UCSD-AML1 (cell line): ENCODE measurements around the gene STK16.
A peak's percentile ranks its signal among the peaks of the same experiment; 100 is the strongest.
"Not testable (repeated sequence)": the region's sequence is repeated elsewhere in the genome, so short reads cannot be mapped to it uniquely, and the experiment has no call there.

ENCODE experiments used
- DNase-seq: peaks from one replicate; lab custom pipeline; 2025; ENCODE audit not compliant: unreplicated experiment; lab: John Stamatoyannopoulos, UW

STK16 gene

DNA sequence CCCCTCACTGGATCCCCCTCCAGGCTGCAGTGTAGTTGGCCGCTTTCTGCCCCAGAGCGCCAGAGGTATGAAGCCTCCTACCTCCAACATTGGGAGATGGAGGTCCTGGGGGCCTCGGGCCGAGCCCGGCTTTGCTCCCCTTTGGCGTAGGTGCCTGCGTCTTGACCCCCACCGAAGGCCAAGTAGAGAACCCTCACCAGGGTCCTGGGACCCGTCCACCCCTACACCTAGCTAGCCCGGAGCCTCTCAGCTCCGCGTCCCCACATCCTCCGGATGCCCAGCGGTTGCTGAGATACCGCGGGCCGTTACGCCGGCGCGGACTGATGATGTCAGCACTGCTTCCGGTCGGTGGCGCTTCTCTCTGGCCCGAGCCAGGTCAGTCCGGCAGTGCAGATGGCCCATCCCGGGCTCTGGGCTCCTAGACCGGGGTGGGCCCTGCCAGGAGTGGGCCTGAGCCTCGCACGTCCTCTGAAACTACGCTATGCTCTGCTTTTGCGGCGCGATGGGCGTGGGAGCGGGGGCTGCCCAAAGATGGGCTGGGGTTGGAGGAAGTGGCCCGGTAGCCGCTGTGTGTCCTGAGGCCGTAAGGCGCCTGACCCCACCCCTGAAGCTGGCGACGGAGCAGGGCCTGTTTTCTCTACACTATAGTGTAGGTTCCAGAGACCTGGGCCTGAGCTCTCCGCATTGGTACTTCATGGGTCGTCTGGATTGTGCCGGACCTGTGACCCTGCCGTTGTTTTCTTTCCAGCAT is at the start of gene STK16, which contains the start of gene GLB1L:
STK16 (plus strand) TSS at position 332 of the 751 bp plus-strand sequence. CDS start 521 bp downstream, outside the sequence.
GLB1L (minus strand) TSS at position 297 of the 751 bp plus-strand sequence. CDS start 1,871 bp downstream, outside the sequence.
- DNase-seq, result peak; percentile 94

- DNase-seq, result no peak
Measured at GRCh38 chr2:219197388-219197787, 47.9 kb upstream of the STK16 start.

DNA sequence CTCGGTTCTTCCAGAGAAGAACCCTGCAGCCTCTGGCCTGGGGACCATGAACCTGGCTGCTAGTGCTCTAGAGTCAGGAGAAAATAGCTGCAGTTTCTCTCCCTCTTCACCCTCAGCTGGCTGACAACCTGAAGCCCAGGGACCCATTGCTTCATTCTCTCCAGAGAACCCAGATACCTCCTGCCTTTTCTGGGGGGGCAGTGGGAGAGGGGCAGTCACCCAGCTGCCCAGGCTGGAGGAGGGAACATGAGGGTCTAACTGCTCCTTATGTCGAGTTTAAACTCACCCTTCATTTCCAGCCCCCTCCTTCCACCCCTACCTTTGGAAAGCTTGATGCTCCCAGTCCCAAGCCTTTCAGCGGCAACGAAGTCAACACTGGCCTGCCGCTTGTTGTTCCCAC is 46.3 kb upstream of the STK16 start:
- DNase-seq, result no peak

DNA sequence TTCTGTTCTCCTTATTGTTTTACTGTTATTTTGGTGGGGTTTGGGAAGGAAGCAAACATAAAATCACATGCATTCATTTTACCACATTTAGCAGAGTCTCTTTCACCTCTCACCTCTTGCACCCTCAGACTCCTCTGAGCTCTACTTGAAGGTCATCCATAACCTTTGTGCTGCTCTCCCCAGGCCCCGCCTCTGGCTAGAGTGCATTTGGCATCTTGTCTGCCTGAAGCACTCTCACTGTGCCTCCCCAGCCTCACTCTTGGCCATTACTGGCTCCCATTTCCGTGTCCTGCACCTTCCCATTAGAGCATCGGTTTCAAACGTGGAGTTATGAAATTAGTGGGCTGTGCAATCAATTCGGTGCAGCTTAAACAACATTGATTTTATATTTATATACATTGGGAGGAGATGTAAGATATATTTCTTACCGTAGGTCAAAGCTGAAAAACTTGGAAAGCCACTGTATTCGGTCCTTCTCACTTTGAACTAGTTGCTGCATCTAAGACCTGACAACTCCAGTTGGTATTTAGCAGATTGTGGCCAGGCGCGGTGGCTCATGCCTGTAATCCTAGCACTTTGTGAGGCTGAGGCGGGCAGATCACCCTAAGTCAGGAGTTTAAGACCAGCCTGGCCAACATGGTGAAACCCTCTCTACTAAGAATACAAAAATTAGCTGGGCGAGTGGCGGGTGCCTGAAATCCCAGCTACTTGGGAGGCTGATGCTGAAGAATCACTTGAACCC is 45.6 kb upstream of the STK16 start:
- DNase-seq, result no peak

DNA sequence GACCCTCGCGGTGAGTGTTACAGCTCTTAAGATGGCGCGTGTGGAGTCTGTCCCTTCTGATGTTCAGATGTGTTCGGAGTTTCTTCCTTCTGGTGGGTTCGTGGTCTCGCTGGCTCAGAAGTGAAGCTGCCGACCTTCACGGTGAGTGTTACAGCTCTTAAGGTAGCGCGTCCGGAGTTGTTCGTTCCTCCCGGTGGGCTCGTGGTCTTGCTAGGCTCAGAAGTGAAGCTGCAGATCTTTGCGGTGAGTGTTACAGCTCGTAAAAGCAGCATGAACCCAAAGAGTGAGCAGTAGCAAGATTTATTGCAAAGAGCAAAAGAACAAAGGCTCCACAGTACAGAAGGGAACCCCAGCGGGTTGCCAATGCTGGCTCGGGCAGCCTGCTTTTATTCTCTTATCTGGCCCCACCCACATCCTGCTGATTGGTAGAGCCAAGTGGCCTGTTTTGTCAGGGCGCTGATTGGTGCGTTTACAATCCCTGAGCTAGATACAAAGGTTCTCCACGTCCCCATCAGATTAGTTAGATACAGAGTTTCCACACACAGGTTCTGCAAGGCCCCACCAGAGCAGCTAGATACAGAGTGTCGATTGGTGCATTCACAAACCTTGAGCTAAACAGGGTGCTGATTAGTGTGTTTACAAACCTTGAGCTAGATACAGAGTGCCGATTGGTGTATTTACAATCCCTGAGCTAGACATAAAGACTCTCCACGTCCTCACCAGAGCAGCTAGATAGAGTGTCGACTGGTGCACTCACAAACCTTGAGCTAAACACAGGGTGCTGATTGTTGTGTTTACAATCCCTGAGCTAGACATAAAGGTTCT is 44.6 kb upstream of the STK16 start:
- not testable (repeated sequence) for DNase-seq

- DNase-seq, result not testable (repeated sequence)
Measured at GRCh38 chr2:219201331-219201730, 43.9 kb upstream of the STK16 start.

DNA sequence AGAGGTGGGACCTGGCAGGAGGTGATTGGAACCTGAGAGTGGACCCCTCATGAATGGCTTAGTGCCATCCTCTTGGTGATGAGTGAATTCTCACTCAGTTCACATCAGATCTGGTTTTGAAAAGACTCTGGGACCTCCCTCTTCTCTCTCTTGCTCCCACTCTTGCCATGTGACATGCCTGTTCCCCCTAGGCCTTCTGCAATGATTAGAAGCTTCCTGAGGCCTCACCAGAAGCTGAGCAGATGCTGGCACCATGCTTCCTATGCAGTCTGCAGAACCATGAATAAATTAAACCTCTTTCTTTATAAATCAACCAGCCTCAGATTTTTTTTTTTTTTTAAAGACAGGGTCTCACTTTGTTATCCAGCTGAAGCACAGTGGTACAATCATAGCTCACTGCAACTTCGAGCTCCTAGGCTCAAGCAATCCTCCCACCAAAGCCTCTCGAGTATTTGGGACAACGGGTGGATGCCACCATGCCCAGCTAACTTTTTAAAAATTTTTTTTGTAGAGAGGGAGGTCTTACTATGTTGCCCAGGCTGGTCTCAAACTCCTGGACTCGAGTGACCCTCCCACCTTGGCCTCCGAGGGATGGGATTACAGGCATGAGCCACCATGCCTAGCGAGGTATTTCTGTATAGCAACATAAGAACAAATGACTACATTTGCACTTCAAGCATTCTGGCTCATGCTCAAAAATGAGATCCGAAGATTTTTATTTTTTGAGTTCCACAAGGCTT is 40.7 kb upstream of the STK16 start:
- no peak for DNase-seq

DNA sequence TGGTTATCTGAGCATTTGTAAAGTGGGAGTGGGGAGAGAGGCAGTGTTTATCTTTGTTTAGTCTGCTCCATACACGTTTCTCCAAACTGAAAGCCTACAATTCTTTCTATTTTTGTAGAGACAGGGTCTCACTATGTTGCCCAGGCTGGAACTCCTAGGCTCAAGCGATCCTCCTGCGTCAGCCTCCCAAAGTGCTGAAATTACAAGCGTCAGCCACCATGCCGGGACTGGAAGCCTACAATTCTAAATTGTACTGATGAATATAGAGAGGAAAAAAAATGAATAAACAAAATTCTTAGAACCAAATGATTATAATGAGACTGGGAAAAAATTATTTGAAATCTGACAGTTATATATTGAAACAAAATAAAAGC is 40.1 kb upstream of the STK16 start:
- no peak for DNase-seq

DNA sequence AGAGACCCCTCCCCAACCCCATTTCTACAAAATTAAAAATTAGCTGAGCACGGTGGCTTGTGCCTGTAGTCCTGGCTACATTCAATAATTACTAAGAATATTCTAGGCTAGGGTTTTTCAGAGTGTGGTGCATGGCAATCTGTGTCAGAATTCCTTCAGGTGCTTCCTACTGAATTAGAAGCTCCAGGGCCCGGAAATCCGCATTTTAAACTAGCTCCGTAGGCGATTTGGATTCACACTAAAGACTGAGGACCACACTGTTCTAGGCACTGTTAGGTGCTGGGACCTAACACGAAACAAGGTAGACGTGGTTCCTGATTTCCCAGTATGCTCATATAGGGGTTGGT is 39.3 kb upstream of the STK16 start:
- no peak for DNase-seq

- peak; percentile 96 for DNase-seq
Measured at GRCh38 chr2:219206328-219207133, 38.7 kb upstream of the STK16 start, which contains the start of gene ZFAND2B. TSS of gene ZFAND2B (plus strand) at chr2:219206782. CDS start at chr2:219206988, 206 bp downstream.

DNA sequence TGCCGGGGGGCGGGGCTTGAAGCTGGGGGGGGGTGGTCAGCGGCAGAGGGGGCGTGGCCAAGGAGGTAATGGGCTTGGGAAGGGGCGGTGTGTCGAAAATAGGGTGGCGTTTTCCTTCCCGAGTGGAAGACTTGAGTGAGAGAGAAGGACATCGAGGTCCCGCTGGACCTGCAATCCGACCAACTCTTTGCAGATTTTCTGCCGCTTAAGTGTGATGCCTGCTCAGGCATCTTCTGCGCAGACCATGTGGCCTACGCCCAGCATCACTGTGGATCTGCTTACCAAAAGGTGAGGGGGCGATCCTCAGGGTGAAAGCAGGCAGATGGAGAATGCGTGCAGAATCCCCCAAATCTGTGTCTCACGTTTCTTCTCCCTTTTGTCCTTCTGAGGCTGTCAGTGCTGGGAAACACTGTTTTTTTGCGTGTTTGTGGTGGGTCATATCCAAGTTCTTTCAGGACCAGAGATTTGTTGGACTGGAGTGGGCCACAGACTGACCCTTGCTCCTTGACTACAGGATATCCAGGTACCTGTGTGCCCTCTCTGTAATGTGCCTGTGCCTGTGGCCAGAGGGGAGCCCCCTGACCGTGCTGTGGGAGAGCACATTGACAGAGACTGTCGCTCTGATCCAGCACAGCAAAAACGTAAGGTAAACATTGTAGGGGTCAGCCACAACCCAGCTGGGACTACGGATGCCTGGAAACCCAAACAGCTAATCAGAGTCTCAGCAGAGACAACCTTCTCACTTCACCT is 38.0 kb upstream of the STK16 start:
- DNase-seq, result no peak

- DNase-seq, result no peak
Measured at GRCh38 chr2:219207884-219208740, 37.2 kb upstream of the STK16 start.

GRCh38 chr2:219209236-219210195 is 35.8 kb upstream of the STK16 start:
- DNase-seq, result peak; percentile 50

- no peak for DNase-seq
Measured at GRCh38 chr2:219210196-219210885, 34.9 kb upstream of the STK16 start.

DNA sequence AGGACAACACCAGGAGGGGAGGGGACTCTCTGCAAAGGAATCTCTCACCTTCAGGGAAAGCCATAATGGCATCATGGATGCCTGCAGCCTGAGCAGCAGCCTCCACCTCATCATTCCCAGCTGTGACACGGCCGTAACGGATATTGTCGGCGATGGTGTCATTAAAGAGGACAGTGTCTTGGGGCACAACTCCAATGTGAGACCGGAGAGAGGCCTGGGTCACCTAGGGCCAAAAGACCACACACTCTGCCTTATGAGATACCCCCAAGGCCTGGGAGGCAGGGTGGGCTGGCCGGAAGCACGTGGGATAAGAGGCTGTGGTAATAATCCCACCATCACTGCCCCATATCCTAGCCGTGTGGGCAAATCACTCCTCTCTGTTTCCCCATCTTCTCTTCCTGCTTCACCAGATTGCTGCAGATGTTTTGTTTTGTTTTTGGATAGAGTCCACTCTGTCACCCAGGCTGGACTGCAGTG is 34.4 kb upstream of the STK16 start:
- no peak for DNase-seq

- DNase-seq, result no peak
Measured at GRCh38 chr2:219213026-219213415, 32.3 kb upstream of the STK16 start.
